H1 (cell line): Measurements from ENCODE around the gene POLE. TPM values are rescaled to one million over a fixed set of nuclear protein-coding genes. Genes with fewer than 3 reads are reported as not detected.

Experiments used
- BRCA1 ChIP-seq: IDR thresholded peaks from 2 replicates; pipeline ENCODE4 v1.6.1; 2012; ENCODE audit warnings: low read depth, low read length, improper control_type of control experiment
- HDAC6 ChIP-seq: IDR thresholded peaks from one replicate; pipeline ENCODE4 v1.7.1; 2012; ENCODE audit warnings: low read depth, mild to moderate bottlenecking, inconsistent platforms, low read length, moderate library complexity
- PHF8 ChIP-seq: fragments of 200-600 bp; sonication (generic); conservative IDR thresholded peaks from 2 replicates; pipeline ENCODE4 v1.7.1; 2012; ENCODE audit warnings: low read depth, mild to moderate bottlenecking, inconsistent platforms, low read length, moderate library complexity
- POLR2A ChIP-seq, 2 experiments: IDR thresholded peaks; 1 replicate in 1 of 2; 2 replicates in 1 of 2; pipeline ENCODE4 v1.6.1; 2011; ENCODE audit warnings: low read depth in 2 of 2, low read length in 2 of 2, mild to moderate bottlenecking in 2 of 2; ENCODE audit errors: control extremely low read depth in 1 of 2
- RFX5 ChIP-seq: IDR thresholded peaks from 2 replicates; pipeline ENCODE4 v1.6.1; 2011; ENCODE audit warnings: low read depth, low read length, improper control_type of control experiment, borderline replicate concordance
- SP4 ChIP-seq: IDR thresholded peaks from 2 replicates; pipeline ENCODE4 v1.6.1; 2012; ENCODE audit warnings: low read length, inconsistent platforms
- TAF7 ChIP-seq: optimal IDR thresholded peaks from 2 replicates; pipeline ENCODE3; 2011; ENCODE audit warnings: low read depth, mild to moderate bottlenecking, inconsistent platforms, low read length, moderate library complexity, borderline replicate concordance
- ZNF274 ChIP-seq: IDR thresholded peaks from 2 replicates; pipeline ENCODE4 v1.7.0; 2012; ENCODE audit warnings: low read length, borderline replicate concordance; ENCODE audit errors: extremely low read depth
- polyA plus RNA-seq, 7 experiments: library from polyadenylated mRNA; depleted of rRNA in 3 of 7; stranded (reverse) in 5 of 7; unstranded in 2 of 7; fragments of >200 nt in 5 of 7; fragments of 200-250 nt in 2 of 7; gene quantifications; 1 replicate in 5 of 7; 2 replicates in 1 of 7; 4 replicates in 1 of 7; pipeline versions ENCODE4 v1.2.1 to v1.2.3, GENCODE V29; 2011 to 2013; ENCODE audit warnings: missing spikeins in 2 of 7, mixed read lengths in 2 of 7
- total RNA-seq: library from RNA; stranded (reverse); fragmentation: NEBNext Ultra II Directional; extraction: Animal tissue kit (Norgen Biotek cat#: 25700); gene quantifications from 2 replicates; pipeline ENCODE4 v1.2.1, GENCODE V29; 2021
- TF ChIP-seq, protein P1 (sequence below), 3 experiments: IDR thresholded peaks; 1 replicate in 2 of 3; 2 replicates in 1 of 3; pipeline versions ENCODE4 v1.5.1 to v1.6.1; 2011; ENCODE audit warnings: low read length in 3 of 3, mild to moderate bottlenecking in 3 of 3, inconsistent platforms in 2 of 3, low read depth in 1 of 3, moderate library complexity in 1 of 3; ENCODE audit not compliant: insufficient read depth in 1 of 3; ENCODE audit errors: control extremely low read depth in 1 of 3

Gene POLE
- total and polyA plus RNA-seq, 2 of the 8 experiments (the other 6 are each of a cell fraction or from before 2014, with no cell fraction given) = 59.7 to 115 TPM

GRCh38 chr12:132603240-132604150 lies 83.6 kb downstream of the POLE start (continued):
- TF ChIP-seq BRCA1 (no peak), PHF8 (no peak), RFX5 (no peak), POLR2A (IDR thresholded peaks at IDR 0.05; ENCODE audit: control extremely low read depth in 1 of 2, low read depth in 2 of 2, low read length in 2 of 2) (no peak), HDAC6 (no peak), TAF7 (no peak), SP4 (no peak), ZNF274 (no peak)
- TF ChIP-seq, protein P1, sequence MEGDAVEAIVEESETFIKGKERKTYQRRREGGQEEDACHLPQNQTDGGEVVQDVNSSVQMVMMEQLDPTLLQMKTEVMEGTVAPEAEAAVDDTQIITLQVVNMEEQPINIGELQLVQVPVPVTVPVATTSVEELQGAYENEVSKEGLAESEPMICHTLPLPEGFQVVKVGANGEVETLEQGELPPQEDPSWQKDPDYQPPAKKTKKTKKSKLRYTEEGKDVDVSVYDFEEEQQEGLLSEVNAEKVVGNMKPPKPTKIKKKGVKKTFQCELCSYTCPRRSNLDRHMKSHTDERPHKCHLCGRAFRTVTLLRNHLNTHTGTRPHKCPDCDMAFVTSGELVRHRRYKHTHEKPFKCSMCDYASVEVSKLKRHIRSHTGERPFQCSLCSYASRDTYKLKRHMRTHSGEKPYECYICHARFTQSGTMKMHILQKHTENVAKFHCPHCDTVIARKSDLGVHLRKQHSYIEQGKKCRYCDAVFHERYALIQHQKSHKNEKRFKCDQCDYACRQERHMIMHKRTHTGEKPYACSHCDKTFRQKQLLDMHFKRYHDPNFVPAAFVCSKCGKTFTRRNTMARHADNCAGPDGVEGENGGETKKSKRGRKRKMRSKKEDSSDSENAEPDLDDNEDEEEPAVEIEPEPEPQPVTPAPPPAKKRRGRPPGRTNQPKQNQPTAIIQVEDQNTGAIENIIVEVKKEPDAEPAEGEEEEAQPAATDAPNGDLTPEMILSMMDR (IDR thresholded peaks at IDR 0.05; ENCODE audit: control extremely low read depth in 1 of 3, insufficient read depth in 1 of 3, low read depth in 1 of 3, low read length in 3 of 3) = no peak
